Liver (tissue), 3 donors: ENCODE results near the gene CGNL1.

Experiments
- ATF3 ChIP-seq: IDR thresholded peaks from 2 replicates; pipeline ENCODE4 v1.6.1; 2016; ENCODE audit warnings: antibody characterized with exemption
- CTCF ChIP-seq: fragments of 150-350 bp; IDR thresholded peaks from 2 replicates; pipeline ENCODE4 v1.5.1; 2017; ENCODE audit warnings: improper control_type of control experiment, low read depth, low read length; ENCODE audit not compliant: missing input control
- GABPA ChIP-seq, 2 donors: IDR thresholded peaks in 1 of 2; conservative IDR thresholded peaks in 1 of 2; 2 replicates each; pipeline ENCODE4 v1.6.1; 2016; ENCODE audit warnings: antibody characterized with exemption in 2 of 2, mild to moderate bottlenecking in 1 of 2, moderate library complexity in 1 of 2
- HNF4G ChIP-seq: IDR thresholded peaks from 2 replicates; pipeline ENCODE4 v1.6.1; 2016; ENCODE audit warnings: antibody characterized with exemption
- JUND ChIP-seq, 2 donors: IDR thresholded peaks; 2 replicates each; pipeline ENCODE4 v1.6.1; 2016; ENCODE audit warnings: antibody characterized with exemption in 2 of 2
- MAX ChIP-seq: IDR thresholded peaks from 2 replicates; pipeline ENCODE4 v1.6.1; 2016; ENCODE audit warnings: antibody characterized with exemption
- NR2F2 ChIP-seq: IDR thresholded peaks from 2 replicates; pipeline ENCODE4 v1.6.1; 2016; ENCODE audit warnings: antibody characterized with exemption
- RAD21 ChIP-seq, 2 donors: IDR thresholded peaks; 2 replicates each; pipeline ENCODE4 v1.6.1; 2016; ENCODE audit warnings: antibody characterized with exemption in 2 of 2, mild to moderate bottlenecking in 2 of 2
- REST ChIP-seq: IDR thresholded peaks from 2 replicates; pipeline ENCODE4 v1.6.1; 2016; ENCODE audit warnings: antibody characterized with exemption, mild to moderate bottlenecking
- RXRA ChIP-seq, 2 donors: IDR thresholded peaks; 2 replicates each; pipeline ENCODE4 v1.6.1; 2017 to 2018; ENCODE audit warnings: antibody characterized with exemption in 2 of 2, mild to moderate bottlenecking in 1 of 2
- SP1 ChIP-seq: IDR thresholded peaks from 2 replicates; pipeline ENCODE4 v1.6.1; 2018; ENCODE audit warnings: antibody characterized with exemption, mild to moderate bottlenecking
- TAF1 ChIP-seq: conservative IDR thresholded peaks from 2 replicates; pipeline ENCODE4 v1.6.1; 2016; ENCODE audit warnings: antibody characterized with exemption, mild to moderate bottlenecking
- YY1 ChIP-seq: IDR thresholded peaks from 2 replicates; pipeline ENCODE4 v1.6.1; 2016; ENCODE audit warnings: antibody characterized with exemption, mild to moderate bottlenecking
- ZBTB33 ChIP-seq: IDR thresholded peaks from 2 replicates; pipeline ENCODE4 v1.6.1; 2016; ENCODE audit warnings: antibody characterized with exemption
- donor health status: healthy.
- donor health status: healthy.

- TF ChIP-seq CTCF, result no peak
- no peak for TF ChIP-seq ATF3
- TF ChIP-seq JUND (IDR thresholded peaks at IDR 0.05), result no peak
- TF ChIP-seq REST, result no peak
- TF ChIP-seq RAD21 (IDR thresholded peaks at IDR 0.05), result no peak
- no peak for TF ChIP-seq ZBTB33
- TF ChIP-seq TAF1, result no peak
- TF ChIP-seq SP1, result no peak
- TF ChIP-seq MAX, result no peak
- TF ChIP-seq GABPA (IDR thresholded peaks at IDR 0.05 in 1 of 2, conservative IDR thresholded peaks at IDR 0.05 in 1 of 2), result no peak
- no peak for TF ChIP-seq YY1
- TF ChIP-seq RXRA (IDR thresholded peaks at IDR 0.05), result no peak
- no peak for TF ChIP-seq NR2F2
- no peak for TF ChIP-seq HNF4G
Observed at GRCh38 chr15:57549935-57550334, 173.6 kb downstream of the CGNL1 start.
